GM19025 (cell line): Measurements from ENCODE around the gene ANO3.
"Not testable (repeated sequence)": the region's sequence is repeated elsewhere in the genome, so short reads cannot be mapped to it uniquely, and the experiment has no call there.

ENCODE experiments used
- ATAC-seq: cut with Tn5 transposase; IDR thresholded peaks from one replicate; pipeline ENCODE4 v1.9.1; 2021; ENCODE audit warnings: mild to moderate bottlenecking, low read depth, moderate library complexity; ENCODE audit not compliant: unreplicated experiment

Gene ANO3

DNA sequence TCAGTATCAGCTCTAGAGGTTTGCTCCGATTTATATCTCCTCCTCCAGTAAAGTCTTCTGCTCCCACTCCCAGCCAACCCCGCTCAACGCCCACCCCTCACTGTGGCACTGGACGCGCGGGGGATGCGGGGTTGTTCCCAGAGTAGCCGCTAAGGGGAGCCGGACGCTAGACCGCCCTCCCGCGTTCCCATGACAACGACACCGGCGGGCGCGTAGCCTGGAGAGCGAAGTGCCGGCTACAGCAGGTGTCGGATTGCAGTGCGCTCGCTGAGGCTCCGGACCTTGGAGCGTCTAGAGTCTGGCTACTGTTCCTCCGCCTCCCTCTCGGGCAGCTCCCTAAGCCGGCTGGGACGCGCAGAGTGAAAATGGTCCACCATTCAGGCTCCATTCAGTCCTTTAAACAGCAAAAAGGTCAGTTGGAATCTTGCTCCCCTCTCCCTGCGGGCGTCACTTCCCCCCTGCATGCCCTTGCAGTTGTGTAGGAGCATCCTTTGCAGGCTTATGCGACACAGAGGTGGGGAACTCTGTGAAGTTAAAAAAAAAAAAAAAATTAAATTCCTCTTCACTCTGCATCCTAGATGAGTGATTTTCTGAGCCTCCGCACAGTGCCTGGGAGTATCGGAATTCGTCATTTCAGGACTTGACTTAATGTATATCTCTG lies at the start of gene ANO3:
TSS of gene ANO3 (plus strand) at position 220 of the 661 bp plus-strand sequence. CDS start at position 366, 146 bp downstream.
- peak; percentile 94 for ATAC-seq

DNA sequence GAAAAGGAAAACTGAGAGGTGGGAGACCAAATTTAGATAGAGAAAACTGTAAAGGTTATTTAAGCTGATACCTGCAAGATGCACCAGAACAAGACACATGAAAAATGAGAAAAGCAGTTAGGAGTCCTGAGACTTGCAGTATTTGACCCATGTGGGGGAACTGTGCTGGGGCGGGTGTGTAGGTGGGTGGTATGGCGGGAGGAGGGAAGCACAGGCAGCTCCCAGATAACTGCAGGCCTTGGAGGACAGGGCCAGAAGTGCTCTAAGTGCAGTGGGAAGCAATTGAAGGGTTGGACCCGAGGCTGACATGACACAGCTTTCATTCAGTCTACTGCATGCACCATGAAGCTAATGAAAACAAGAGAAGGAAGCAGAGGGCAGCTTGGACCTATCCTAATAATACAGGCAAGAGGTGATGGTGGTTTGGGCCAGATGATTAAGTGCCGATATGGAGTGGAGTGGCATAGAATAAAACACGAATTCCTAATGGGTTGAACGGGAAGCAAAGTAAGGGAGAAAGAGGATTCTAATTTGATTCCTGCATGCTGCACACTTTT lies 48.0 kb upstream of the ANO3 start:
- ATAC-seq: no peak

DNA sequence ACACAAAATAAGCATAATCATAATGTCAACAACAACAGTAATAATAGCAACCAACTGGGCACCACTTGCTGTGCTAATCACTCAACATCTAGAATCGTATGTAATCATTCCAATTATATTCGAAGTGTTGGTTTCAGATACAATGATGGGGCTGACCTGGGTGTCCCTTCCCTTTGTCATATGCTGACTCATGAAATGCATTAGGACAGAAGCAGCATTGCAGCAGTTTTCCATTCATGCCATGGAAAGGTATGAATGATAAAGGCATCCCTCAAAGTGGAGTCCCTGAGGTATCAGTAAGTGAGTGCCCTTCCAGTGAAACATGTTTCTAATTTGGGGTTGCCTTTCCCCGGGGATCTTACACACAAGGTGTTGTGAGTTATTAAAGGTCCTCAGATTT lies 46.3 kb upstream of the ANO3 start:
- ATAC-seq: no peak

DNA sequence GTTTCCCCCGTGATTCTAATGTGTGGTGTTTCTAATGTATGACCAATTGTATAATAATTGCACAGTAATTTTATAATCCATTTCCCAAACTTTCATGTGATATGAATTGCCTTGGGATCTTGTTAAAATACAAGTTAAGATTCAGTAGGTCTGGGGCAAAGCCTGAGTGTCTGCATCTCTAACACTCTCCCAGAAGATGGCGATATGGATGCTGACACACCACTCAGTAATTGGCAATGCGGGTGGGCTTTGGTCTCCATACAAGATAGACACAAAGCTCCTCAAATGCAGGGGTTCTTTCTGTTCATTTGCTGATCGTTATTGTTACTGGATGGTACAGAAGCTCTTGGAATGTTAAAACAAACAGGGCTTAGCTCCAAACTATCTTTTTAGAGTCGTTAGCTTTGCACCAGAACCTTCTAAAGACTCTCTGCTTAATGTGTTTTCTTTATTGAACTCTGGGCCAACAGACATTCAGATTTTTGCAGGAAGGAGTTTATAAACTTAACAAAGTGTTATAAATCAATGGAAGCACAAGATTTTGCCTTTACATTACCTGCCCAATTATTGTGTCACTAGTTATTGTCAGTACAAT lies 45.4 kb upstream of the ANO3 start:
- no peak for ATAC-seq

DNA sequence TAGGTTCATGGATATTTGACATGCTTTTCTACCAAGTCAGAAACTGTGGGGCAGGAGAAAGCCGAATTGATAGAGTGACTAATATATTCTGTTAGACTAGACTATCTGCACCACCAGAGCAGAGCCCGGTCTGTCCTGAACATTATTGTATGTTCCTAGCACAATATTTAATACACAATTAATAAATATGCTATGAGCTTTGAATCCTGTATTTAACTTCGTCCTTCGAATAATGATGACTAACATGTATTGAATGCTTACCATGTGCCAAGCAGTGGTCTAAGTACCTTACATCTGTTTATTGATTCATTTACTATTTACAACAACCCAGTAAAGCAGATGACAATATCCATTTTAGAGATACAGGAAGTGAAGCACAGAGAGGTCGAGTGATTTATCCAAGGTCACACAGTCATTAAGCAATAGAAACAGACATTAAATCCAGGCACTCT lies 44.8 kb upstream of the ANO3 start:
- no peak for ATAC-seq

- ATAC-seq: no peak
Measured at GRCh38 chr11:26297189-26297975, 34.5 kb upstream of the ANO3 start.

DNA sequence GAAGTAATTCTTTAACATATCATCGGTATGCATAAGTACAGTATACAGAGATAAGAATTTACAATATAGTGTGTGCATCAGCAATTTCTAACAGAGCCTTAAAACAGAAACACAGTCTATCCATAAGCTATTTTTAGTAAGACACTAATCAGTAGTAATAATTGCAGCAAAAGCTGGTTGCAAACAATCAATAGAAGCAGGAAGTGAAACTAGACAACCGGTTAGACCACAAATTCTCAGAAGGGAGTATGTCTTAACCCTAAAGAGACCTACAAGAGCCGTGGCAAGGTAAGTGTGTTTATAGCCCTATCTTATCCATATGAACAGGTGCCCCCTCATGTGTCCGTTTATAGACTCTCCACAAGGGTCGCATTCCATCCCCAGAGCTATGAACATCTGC lies 15.6 kb upstream of the ANO3 start:
- not testable (repeated sequence) for ATAC-seq

DNA sequence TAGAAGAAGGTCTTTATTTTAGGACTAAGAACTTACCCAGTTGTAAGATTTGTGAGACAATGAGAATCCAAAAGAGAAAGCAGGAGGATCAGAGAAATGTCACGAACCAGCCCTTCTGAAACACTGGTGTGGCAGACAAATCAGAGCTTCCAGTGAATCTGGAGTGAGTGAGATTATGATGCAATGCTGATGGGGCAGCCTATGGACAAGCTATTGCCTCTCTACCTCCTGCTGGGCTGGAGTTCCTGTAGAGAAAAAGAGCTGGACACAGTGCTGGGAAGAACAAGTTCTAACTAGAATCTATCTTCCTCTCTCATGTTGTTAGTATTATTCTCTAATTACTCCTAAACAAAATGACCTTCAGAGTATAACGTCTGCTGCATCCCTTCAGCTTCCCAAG lies 12.0 kb upstream of the ANO3 start:
- no peak for ATAC-seq

GRCh38 chr11:26321516-26321915 lies 10.4 kb upstream of the ANO3 start:
- no peak for ATAC-seq

- ATAC-seq: no peak
Measured at GRCh38 chr11:26322335-26323067, 9.4 kb upstream of the ANO3 start.

- ATAC-seq: no peak
Measured at GRCh38 chr11:26323837-26324236, 8.1 kb upstream of the ANO3 start.

DNA sequence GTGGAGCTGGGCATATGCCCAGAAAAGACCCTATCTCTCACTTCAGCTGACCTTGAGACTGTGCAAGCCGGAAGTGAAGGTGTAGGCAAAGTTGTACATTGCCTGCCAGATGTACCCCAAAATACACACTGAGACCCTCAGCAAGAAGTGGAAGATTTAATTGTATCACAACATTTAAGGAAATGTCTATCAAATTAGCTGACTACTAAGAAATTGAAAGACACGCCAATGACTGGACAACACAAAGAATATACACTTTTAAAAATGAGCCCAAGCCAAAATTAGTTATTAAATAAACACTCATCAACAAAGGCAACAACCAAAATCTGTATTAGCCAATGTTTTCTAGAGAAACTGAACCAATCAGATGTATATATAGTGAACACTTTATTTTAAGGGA lies 7.7 kb upstream of the ANO3 start:
- ATAC-seq: no peak

- no peak for ATAC-seq
Measured at GRCh38 chr11:26326793-26327400, 5.0 kb upstream of the ANO3 start.

GRCh38 chr11:26329206-26329605 lies 2.7 kb upstream of the ANO3 start:
- no peak for ATAC-seq

GRCh38 chr11:26330262-26330661 lies 1.7 kb upstream of the ANO3 start:
- no peak for ATAC-seq

GRCh38 chr11:26332572-26332915 lies 614 bp downstream of the ANO3 start:
- no peak for ATAC-seq

- ATAC-seq: no peak
Measured at GRCh38 chr11:26333906-26334305, 2.0 kb downstream of the ANO3 start.

- ATAC-seq: no peak
Measured at GRCh38 chr11:26335903-26336302, 4.0 kb downstream of the ANO3 start.

DNA sequence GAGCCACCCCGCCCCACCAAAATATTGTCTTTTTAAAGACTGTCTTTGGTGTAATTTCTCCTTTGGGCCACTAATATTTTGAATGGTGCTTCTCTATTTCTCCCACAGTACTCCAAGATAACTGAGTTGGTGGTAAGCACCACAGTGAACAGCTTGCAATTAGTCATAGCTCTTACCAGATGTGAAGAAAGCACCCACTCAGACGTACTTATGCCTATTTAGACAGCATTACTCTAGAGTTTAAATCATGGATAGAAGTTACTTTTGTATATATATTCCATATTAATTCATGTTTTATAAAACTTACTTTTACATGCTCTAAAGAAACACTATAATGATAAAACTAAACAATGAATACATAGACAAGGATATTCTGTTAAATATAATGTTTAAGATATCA lies 12.7 kb downstream of the ANO3 start:
- no peak for ATAC-seq

- ATAC-seq: no peak
Measured at GRCh38 chr11:26348776-26349175, 16.8 kb downstream of the ANO3 start.
